ENCODE results near the gene CNTRL.
"Not testable (repeated sequence)": the region's sequence is repeated elsewhere in the genome, so short reads cannot be mapped to it uniquely, and the experiment has no call there.

CNTRL gene

DNA sequence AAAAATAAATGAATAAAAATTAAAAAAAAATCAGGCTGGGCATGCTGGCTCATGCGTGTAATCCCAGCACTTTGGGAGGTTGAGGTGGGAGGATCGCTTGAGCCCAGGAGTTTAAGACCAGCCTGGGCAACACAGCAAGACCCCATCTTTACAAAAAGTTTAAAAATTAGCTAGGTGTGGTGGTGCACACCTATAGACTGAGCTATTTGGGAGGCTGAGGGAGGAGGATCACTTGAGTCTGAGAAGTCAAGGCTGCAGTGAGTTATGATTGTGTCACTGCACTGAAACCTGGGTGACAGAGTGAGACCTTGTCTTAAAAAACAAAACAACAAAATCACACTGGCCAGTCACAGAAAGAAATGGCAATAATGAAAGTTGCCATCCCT lies 3.4 kb upstream of the CNTRL start:
- no peak for DNase-seq

DNA sequence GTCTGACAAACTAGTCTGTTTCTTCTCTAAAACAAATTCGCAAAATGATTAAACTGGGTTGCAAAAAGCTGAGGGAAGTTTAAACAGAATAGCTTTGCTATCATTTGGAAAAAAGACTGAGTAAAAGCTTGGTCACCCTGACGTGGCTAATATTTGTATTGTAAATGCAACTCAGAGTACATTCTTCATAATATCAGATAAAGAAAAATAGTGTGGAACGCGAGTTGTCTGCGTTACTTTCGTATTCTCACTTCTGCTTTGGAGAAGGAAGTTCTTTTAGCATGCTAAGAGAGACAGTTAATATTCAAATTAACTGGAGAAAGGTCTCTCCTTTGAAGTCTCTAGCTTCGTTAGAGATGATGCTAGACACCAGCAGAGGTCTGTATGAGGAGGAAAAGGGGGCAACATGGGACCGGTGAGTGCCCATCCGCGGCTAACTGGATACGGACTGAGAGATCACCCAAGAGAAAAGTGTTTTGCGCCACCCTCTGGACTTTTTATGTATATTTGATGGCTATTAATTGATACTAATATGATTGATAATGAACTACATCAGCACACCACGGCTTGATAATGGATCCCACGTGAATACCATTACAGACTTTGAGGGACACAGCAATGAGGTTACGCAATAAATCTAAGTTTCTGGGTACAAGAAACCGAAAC lies 2.9 kb upstream of the CNTRL start:
- DNase-seq, result no peak

DNA sequence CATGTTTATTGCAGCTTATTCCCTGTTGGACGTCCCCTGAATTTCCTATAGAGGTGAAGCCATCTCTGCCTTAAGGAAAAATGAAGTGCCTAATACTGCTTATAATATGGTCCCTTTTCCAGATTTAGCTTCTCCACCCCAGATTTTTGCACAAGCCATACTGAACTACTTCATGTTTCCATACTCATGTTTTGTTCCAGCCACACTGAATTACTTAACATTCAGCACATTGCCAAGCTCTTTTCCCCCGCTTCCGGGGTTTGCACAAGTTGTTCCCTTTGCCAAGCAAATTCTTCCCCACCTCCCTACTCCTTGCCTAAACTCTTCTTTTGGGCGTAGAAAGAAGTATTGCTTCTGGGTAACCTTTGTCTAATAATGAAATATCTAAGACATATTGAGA lies 1.7 kb upstream of the CNTRL start:
- no peak for DNase-seq

DNA sequence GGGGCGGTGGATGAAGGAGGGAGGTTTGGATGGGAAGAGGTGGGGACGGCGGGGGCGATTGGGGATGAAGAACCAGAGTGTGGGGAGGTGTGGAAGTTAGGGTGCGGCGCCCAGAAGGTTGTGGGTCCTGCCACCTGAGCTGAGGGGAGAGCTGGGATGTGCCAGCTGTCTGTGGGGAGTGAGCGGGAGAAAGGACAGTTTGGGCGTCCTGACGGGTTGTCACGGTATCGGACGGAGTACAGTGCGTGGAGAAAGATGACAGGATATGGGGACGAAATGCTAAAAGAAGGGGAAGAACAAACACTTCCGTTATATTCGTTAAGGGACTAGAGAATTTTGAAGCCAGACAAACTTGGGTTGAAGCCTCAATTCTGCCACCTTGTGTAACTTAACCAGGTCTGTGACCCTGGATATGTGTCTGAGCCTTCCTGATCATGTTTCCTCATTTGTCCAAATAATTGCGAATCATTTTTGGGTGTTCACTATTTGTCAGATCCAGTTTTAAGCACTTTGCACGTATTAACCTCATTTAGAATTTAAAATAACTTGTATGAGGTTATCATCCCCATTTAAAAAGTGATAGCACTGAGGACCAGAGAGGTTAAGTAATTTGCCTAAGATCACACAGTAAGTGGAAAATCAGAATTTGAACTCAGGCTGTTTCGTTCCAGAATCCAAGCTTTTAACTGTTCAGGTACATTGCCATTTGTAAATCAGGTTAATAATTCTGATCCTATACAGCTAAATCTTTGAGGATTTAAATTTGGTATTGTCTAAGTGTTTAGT lies 689 bp downstream of the CNTRL start:
- DNase-seq, result no peak

DNA sequence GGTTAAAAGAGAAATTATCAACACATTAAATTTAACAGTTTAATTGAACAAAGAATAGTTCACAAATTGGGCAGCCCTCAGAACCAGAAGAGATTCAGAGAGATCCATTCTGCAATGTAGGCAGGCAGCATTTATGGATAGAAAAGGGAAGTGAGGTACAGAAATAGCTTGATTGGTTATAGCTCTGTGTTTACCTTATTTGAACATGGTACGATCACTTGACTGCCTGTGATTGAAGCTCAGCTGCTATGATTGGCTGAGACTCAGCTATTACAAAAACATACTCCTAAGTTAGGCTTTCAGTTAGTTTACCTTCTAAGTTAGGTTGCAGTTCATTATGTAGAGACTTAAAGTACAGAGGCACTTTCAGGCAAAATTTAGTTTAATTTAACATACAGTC lies 7.3 kb downstream of the CNTRL start:
- no peak for DNase-seq

DNA sequence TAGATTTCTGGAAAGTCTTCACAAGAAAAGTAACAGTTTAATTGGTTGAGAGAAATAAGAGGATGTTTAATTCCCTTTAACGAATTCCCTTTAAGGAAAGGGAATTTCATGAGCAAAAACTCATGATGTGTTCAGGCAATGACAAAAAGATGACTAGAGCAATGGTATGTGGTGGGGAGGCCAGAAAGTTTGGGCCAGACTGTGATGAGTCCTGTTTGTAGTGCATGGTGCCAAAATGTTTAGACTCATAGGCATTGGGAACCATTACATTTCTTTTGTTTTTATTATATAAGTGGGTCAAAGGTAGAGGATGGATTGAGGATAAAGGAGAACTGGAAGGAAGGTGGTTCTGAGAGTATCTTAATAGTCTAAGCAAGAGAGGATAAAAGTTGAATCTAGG lies 10.9 kb downstream of the CNTRL start:
- DNase-seq, result no peak

DNA sequence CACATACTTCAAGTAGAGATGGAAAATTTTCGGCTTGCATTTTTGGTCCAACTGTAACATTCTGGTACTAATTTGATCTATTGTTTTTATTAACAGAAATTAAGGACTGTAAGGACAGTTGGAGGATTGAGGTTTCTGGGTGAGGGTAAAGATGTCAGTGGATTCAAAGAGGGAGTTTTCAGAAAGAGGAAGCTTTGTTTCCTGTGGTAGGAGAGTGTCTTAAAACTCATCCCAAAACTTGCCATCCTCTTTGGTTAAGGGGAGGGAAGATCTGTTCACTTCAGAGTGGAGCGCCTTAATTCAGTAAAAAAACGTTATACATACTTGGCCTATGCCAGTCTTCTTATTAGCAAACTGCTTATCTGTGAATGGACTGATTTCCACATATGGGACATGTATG lies 13.8 kb downstream of the CNTRL start:
- no peak for DNase-seq

DNA sequence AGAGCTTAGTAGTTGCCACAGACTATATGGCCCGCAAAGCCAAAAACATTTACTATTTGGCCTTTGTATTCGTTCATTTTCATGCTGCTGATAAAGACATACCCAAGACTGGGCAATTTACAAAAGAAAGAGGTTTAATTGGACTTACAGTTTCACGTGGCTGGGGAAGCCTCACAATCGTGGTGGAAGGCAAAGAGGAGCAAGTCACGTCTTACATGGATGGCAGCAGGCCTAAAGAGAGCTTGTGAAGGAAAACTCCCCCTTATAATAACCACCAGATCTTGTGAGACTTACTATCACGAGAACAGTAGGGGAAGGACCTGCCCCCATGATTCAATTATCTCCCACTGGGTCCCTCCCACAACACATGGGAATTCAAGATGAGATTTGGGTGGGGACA lies 16.0 kb downstream of the CNTRL start:
- not testable (repeated sequence) for DNase-seq

DNA sequence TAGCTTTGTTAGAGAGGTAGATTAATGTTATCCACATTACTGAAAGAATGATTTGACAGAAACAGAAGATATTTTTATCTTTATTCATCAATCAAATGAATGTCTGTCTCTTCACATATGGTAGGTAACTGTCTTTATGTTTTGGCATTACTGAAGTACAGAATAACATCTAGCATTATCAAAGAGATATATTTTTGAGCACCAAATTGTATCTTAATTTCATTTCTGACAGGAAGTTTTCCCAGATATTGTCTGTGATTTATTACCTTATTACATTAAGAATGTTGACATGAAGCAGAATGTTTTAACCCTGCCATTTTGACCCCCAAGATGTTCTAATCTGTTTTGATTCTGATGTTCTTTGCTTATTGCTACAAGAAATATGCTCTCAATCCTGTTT lies 20.3 kb downstream of the CNTRL start:
- DNase-seq, result no peak

DNA sequence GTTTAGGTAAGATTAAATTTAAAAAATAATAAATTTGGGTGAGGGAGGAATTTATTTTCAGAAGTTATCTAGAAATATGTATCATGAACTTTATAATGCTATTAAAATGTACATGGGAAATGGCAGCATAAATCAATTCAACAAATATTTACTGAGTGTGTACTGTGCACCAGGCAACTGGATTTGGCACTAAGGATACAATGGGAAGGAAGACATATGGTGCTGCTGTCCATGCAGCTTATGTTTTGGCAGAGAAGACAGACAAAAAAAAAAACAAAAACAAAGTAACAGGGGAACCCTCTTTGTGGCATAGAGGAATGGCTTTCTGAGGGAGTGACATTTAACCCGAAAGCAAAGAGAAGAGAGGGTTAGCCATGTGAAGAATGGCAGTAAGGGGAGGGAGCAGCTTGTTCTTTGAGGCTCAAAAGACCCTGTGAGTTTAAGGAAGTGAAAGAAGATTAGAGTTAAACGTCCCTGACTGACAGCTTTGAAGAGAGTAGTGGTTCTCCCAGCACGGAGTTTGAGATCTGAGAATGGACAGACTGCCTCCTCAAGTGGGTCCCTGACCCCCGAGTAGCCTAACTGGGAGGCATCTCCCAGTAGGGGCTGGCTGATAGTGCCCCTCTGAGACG lies 23.9 kb downstream of the CNTRL start:
- no peak for DNase-seq

DNA sequence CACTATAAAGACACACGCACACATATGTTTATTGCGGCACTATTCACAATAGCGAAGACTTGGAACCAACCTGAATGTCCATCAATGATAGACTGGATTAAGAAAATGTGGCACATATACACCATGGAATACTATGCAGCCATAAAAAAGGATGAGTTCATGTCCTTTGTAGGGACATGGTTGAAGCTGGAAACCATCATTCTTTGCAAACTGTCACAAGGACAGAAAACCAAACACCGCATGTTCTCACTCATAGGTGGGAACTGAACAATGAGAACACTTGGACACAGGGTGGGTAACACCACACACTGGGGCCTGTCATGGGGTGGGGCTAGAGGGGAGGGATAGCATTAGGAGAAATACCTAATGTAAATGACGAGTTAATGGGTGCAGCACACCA lies 29.3 kb downstream of the CNTRL start:
- not testable (repeated sequence) for DNase-seq

DNA sequence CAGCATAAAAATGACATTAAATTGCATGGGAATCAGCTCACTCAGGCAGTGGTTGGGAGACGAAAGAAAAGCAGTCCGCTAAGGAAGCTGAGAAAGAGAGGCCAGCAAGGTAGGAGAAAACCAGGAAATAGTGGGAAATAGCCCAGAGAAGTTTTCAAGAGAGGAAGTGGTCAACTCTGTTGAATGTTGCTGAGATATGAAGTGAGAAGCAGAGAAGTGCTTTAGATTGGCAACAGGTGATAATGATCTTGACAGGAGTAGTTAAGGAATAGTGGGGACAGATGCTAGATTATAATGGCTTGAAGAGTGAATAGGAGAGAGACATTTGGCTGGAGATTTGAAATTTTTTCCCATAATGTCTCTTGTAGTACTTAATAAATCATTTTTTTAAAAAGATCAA lies 30.8 kb downstream of the CNTRL start:
- no peak for DNase-seq

DNA sequence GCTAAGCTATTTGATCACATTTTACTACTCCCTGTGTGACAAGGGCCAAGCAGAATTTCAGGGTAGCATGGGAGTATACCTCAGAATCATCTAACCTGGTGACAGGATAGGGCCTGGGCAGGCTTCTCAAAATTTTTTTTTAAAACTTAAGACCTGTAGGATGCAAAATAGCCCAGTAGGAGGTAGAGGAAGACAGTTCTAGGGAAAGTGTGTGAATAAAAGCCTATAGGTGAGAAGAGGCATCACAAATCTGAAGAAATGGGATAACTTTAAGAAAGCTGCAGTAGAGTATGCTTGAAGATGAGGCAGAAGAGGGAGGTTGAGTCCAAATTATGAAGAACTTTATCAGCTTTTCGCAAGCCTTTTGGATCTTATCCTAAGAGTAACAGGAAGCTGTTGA lies 32.3 kb downstream of the CNTRL start:
- no peak for DNase-seq

DNA sequence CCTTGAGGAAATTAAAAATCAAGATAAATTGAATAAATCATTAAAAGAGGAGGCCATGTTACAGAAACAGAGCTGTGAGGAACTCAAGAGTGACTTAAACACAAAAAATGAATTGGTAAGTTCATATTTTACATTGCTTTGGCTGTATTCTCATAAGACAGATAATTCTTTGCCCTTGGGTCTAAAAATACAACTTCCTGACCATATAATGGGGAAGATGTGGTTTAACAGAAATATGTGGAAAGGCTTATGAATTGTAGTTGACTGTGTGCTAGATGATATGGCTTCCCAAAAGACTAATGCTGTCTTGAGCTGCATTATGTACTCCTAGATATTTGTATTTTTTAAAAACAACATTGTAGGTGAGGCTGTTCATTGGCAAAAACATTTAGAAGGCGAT lies 33.1 kb downstream of the CNTRL start:
- DNase-seq, result no peak

DNA sequence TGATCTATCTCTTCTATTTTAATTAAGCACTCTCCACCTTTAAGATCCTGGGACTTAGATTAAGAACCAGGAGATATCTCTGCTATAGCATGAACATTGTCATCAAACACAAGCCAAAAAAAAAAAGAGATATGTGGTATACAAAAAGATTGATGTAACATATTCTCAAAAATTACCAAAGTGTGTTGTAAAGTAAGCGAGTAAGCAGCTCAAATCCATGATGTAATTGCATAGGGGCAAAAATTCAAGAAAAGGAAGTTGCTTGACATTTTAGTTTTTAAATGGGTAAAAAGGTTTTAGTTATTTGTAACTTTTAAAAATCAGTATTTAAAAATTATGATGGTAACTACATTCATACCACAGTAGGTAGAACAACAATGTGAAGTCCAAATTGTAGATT lies 40.7 kb downstream of the CNTRL start:
- DNase-seq, result no peak

DNA sequence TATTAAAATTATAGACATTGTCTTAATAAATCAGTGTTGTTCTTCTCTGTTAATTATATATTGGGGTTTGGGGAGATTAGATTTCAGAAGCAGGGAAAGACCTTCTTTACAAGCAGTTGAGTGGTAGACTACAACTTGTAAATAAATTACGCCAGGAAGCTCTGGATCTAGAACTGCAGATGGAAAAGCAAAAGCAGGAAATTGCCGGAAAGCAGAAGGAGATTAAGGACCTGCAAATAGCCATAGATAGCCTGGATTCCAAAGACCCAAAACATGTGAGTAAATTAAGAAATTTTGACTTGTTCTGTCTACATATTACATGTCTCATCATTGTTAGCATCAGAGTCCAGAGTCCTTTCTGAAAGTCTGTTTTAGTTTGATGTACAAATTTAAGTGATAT lies 43.5 kb downstream of the CNTRL start:
- no peak for DNase-seq

DNA sequence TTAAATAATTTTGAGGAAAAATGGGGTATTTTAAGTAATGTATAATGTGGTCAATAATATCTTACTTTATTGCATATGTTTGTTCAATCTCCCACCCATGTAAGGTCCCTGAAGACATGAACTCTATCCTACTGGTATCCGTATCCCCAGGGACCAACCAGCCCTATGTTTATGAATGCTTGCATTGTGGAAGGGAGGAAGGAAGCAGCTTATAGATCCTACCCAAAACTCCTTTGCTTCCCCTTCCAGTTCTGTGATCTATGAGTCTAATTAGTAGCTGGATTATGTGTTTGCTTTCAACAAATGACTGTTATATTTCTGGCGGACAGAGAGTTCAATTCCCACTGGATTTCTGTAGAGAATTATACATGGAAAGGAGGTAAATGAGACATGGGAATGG lies 45.6 kb downstream of the CNTRL start:
- no peak for DNase-seq

DNA sequence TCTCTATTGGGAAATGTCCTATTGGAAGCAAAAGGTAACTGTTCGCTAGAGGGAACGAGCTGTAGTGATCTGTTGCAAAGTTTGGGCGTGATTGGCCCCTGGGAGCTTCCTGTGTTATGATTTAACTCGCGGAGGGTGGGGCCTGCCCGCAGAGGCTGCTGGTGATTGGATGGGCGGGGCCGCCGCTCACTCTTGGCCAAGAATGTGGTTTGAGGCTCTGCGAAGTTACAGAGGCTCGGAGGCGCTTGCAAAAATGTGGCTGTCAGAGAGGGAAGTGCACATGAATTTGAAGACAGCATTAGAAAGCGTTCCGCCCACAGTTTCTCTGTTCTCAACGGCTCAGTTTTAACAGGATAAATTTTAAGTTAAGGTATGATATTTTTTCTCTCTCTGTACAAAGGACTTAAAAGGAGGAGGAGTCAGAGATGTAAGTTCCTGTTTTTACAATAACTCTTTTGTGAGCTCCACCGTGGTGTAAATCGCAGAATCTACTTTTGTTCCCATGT lies 46.9 kb downstream of the CNTRL start:
- DNase-seq, result peak; percentile 89

DNA sequence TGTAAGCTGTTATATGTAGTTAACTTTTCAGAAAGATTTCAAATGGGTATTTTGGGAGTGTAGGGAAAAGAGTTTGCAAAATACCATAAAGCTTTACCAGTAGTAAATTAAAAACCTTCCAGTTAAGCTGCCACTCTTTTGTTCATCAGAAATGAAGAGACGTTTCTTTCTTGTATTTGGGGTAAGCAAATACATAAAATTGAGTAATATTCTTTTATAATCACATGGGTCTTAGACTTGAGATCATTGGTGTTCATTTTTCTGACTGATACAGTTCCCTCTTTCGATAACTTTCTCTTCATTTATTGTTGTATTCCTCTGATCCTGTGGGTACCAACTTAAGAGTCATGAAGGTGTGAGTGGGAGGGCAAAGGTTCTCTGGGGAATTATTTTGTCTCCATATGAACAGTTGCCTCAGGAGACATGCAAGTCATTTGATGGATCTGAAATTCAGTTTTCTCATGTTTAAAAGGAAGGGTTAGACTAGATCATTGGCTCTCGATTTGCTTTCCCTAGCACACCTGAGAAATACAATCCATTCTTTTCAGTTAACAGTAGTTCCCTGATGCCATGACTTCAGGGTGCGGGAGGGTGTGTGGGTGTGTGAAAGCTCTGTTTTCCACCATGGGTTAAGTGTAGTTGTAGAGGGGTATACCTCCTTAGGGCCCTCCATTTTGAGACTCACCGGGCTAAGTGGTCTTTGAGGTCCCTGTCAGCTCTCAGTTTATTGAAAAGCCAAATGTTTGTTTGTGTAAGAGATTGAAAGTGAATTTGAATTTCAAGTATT lies 47.7 kb downstream of the CNTRL start:
- no peak for DNase-seq

DNA sequence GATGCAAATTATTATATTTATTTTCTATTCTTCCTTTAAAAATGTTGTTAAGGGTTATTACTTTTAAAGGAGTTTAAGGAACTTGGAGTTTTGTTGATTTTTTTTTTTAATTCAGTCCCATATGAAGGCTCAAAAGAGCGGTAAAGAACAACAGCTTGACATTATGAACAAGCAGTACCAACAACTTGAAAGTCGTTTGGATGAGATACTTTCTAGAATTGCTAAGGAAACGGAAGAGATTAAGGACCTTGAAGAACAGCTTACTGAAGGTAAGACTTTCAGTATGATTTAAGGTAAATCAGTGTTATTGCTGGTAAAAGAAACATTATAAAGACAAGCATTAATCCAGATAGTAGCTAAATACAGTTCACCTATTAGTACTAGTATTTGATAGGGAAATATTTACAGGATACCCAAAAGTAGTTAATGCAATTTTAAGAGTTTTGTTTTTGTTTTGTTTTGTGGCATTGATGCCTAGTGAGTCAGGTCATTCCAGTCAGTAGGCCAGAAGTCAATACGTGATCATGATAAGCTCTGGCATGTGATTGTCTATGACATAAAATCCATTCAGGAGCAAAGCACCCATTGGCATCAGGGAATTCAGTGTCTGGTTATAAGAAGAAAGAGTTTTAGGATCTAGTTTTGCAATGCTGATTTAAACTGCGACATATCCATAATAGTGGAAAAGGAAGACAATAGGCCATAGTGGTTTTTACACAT lies 49.2 kb downstream of the CNTRL start:
- no peak for DNase-seq

DNA sequence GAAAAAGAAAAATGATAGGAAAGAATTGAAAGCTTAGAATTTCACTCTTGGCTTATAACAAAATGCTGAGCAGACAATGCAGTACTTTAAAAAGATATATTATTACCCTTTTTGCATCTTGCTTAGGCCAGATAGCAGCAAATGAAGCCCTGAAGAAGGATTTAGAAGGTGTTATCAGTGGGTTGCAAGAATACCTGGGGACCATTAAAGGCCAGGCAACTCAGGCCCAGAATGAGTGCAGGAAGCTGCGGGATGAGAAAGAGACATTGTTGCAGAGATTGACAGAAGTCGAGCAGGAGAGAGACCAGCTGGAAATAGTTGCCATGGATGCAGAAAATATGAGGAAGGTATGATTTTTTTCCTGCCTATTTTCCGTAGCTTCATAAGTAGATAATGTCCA lies 50.8 kb downstream of the CNTRL start:
- DNase-seq, result no peak

DNA sequence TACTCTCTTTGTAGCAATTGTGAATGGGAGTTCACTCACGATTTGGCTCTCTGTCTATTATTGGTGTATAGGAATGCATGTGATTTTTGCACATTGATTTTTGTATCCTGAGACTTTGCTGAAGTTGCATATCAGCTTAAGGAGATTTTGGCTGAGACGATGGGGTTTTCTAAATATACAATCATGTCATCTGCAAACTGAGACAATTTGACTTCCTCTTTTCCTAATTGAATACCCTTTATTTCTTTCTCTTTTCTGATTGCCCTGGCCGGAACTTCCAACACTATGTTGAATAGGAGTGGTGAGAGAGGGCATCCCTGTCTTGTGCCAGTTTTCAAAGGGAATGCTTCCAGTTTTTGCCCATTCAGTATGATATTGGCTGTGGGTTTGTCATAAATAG lies 54.6 kb downstream of the CNTRL start:
- DNase-seq, result not testable (repeated sequence)
